H1 (cell line): ENCODE measurements around the gene EME2. TPM values are rescaled to one million over a fixed set of nuclear protein-coding genes. Genes with fewer than 3 reads are reported as not detected.

Experiments
- CHD7 ChIP-seq: fragments of 300-600 bp; sonication (generic); IDR thresholded peaks from 2 replicates; pipeline ENCODE4 v1.7.1; 2012; ENCODE audit warnings: low read length, moderate library complexity, mild to moderate bottlenecking, inconsistent platforms; ENCODE audit not compliant: insufficient replicate concordance
- polyA plus RNA-seq, 7 experiments: library from polyadenylated mRNA; depleted of rRNA in 3 of 7; stranded (reverse) in 5 of 7; unstranded in 2 of 7; fragments of >200 nt in 5 of 7; fragments of 200-250 nt in 2 of 7; gene quantifications; 1 replicate in 5 of 7; 2 replicates in 1 of 7; 4 replicates in 1 of 7; pipeline versions ENCODE4 v1.2.1 to v1.2.3, GENCODE V29; 2011 to 2013; ENCODE audit warnings: missing spikeins in 2 of 7, mixed read lengths in 2 of 7
- total RNA-seq: library from RNA; stranded (reverse); fragmentation: NEBNext Ultra II Directional; extraction: Animal tissue kit (Norgen Biotek cat#: 25700); gene quantifications from 2 replicates; pipeline ENCODE4 v1.2.1, GENCODE V29; 2021

Gene EME2
- total and polyA plus RNA-seq, 2 of the 8 experiments (the other 6 are each of a cell fraction or from before 2014, with no cell fraction given), result 13.1 to 19.7 TPM

GRCh38 chr16:1772362-1772907, at the start of gene EME2 (continued):
- no peak for TF ChIP-seq CHD7
